ENCODE results near the gene ZNF526.
A peak's percentile ranks its signal among the peaks of the same experiment; 100 is the strongest.

Gene ZNF526

GRCh38 chr19:42225718-42226292 lies 5.7 kb downstream of the ZNF526 start:
- DNase-seq = no peak

- DNase-seq = no peak
These were observed 6.8 kb downstream of the ZNF526 start for GRCh38 chr19:42226886-42227285.

DNA sequence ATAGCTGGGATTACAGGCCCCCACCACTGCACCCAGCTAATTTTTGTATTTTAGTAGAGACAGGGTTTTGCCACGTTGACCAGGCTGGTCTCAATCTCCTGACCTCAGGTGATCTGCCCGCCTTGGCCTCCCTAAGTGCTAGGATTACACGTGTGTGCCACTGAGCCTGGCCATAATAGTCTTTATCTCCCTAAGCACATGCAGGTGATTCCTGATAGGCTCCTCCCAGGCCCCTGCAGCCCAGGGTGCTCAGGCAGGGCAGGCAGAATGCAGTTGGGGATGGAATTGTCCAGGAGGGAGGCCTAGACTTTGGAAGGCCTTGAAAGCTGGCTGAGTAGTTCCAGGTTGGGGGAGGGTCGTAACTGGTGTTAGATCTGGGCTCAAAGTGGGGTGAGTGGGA lies 8.5 kb downstream of the ZNF526 start:
- DNase-seq = no peak

DNA sequence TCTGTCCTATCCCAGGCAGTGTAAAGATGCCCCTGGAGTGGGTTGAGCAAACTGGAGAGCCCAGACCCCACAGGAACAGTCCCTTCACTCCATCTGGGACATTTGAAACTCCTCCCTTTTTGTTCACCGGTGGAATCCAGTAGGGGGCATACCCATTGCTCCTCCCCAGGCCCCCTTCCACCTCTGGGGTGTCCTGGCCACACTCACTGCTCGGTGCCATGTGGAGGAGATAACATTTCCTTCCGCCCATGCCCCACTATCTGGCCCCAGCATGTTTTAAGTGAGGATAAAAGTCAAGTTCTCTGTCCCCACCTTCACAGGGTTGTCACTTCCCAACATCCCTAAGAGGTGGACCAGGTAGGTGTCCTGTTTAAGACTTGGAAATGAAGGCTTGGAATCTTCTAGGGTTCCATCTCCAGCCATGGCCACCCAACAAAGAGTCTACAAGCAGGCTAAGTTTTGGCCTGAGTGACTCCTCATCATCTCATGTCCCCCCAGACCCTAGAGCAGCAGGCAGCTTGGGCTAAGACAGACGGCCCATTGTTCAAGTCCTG lies 9.3 kb downstream of the ZNF526 start:
- no peak for DNase-seq

DNA sequence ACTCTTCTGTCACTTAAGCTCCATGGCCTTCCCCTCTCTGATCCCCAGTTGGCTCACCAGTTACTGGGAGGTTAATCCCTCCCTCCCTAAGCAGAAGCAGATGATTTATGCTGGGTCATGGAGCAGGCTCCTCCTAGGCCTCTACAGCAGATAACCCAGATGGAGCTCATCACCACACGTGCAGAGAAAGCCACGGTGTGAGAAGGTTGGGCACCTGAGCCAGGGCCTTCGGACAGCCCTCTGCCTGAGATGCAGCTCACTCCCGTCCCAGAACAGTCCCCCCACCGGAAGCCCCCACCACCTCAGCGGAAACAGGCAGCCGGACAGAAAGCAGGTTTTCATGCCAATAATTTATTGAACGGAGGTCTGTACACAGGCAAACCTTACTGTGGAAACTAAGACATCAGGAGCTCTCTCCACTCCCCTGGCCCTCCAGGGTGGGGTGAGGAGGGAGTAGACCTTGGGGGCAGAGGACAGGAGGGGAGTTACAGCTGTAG lies 9.8 kb downstream of the ZNF526 start:
- no peak for DNase-seq

- DNase-seq = no peak
These were observed 10.5 kb downstream of the ZNF526 start for GRCh38 chr19:42230571-42230970.

DNA sequence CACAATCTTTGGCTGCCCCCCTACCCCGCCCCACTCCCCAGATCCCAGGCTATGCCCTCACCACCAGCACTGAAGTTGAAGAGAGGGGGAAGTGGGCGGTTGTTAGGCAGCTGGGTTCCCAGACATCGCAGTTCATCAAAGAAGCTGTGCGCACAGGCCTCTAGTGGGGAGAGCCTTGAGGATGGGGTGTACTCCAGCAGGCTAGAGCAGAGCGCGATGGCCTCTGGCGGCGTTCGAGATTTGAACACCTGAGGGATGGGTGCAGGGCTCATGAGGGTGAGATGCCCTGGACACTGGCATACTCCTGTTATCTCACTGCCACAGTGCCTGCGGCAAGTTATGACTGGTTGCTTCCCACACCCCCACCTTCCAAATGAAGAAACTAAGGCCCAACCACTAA lies 12.3 kb downstream of the ZNF526 start:
- no peak for DNase-seq

GRCh38 chr19:42233106-42233505 lies 13.0 kb downstream of the ZNF526 start:
- DNase-seq = no peak

DNA sequence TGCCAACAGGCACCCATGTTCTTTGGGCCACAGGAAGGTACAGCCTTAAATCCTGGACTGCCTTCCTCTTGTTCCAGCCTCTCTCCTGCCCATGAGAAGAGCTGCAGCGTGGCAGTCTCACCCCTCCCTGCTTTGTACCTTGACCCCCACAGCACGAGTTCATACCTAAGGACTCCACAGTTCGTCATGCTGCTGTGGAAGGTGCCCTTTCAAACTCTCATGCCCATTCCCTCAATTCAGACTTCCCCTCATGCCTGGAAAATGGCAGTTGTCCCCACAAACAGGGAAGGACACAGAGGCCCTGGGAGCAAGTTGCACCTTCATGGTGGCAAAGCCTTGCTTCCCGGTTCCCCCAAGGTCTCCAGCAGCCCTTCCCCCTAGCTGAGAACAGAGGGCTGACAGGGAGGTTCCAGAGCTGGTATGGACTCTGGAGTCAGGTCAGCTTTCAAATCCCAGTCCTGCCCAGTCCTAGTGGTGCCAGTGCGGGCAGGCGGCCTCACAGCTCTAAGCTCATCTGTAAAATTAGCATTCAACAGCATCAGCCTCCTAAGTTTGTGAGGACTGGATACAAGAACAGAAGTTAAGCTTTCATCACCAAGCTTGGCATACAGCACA lies 13.7 kb downstream of the ZNF526 start:
- no peak for DNase-seq

DNA sequence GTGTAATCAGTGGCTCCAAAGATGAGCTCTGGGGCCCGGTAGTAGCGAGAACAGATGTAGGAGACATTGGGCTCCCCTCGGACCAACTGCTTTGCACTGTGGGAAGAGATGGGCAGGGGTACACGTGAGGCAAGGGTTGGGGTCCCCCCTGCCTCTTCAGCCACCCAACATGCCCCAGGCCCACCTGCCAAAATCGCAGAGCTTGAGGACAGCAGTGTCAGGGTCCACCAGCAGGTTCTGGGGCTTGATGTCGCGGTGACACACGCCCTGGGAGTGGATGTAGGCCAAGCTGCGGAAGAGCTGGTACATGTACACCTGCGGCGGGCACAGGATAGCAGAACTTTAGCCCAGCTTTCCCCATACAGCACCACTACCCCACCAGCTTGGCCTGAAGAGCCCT lies 14.3 kb downstream of the ZNF526 start:
- DNase-seq = no peak

DNA sequence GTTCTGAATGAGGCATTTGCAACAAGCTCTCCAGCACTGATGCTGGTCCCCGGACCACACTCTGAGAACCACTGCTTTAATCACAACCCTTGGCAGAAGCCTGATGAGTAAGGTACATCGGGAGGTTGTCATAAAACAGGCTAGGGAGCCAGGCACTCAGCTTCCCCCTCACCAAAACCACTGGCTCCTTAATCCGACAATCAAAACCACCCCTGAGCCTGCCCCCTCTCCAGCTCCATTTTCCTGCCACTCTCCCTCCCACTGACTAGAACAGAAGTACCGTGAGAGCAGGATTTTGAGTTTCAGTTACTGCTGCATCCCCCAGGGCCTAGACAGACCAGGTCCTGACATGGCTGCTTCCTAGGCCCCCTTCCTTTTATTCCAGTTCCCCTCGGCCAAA lies 15.1 kb downstream of the ZNF526 start:
- DNase-seq = no peak

DNA sequence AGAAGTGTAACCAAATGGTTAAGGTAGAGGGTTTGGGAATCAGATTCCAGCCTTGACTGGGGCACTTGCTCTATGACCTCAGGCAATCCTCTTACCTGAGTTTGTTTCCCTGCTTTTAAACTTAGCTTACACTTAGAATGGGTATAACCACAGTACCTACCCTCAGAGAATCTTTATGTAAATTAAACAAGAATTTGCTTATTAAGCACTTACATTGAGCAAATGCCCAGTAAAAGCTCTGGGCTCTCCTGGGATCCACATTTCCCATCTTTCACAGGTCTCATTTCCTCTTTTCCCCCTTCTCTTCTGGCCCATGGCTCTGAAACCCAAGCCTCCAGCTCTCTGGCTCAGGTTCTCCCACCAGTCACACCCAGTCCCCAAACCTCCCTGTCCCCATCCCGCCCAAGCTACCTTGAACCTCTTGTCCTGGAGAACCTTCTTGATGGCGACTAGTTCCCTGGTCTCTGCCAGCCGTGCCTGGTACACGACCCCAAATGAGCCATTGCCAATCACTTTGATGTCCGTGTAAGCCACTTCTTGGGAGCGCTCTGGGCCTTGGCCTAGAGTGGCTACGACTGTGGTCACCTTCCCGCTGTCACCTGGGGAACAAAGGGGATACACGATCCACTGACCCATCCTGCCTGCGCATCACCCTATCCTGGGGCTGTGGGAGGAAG lies 19.6 kb downstream of the ZNF526 start:
- no peak for DNase-seq

- DNase-seq = no peak
These were observed 21.2 kb downstream of the ZNF526 start for GRCh38 chr19:42241279-42241678.

DNA sequence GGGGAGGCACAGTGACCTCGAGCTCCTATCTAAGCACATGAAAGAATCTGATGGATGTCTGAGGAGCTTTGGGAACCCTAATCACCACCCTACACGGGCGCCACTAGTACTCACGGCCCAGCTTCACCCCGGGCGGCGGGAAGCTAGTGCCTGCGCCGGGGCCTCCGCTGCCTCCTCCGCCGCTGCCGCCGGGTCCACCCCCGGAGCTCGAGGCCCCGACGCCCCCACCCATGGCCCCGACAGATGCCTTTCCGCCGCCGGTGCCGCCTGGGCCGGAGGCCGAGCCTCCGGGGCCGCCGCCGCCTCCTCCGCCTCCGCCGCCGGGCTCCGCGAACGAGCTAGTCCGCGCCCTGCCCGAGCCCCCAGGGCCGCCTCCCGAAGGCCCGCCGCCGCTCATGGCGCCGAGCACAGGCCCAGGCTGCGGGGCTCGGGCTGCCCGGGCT lies 22.0 kb downstream of the ZNF526 start:
- no peak for DNase-seq

DNA sequence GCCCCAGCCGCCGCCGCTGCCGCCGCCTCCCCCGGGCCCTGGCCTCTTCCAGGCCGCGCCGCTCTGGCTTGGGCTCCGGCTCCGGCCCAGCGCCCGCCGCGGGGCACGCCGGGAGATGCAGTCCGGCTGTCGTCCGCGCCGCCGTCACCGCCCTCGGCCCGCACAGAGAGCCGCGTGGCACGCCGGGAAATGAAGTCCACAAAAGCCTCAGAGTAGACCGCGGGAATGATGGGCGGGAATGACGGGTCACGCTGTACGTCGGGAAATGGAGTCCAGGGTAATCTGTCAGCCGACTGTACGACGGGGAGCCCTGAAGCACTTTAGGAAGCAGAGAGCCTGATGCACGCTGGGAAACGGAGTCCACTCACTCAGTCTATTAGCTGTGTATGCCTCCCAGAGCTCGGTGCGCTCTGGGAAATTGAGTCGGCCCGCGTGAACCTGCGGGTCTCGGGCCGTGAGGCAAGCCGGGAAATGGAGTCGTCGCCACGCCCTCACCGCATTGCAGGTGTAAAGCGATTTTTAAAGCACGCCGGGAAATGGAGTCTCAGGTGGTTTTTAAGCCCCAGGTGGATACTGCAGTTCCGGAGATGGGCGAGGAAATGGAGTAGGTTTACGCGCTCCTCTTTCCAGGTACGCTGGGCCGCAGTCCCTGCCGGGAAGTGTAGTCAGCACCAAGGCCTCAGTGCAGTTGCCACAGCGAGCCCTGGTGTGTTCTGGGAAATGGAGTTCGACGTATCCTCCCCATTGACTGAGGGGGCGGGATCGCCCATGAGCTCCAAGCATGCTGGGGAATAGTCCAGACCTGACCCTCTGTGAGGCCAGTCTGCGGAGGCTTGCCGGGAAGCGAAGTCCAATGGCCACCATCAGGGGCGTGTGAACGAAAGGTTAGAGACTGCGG lies 22.6 kb downstream of the ZNF526 start, which contains the start of gene GSK3A:
GSK3A (minus strand) TSS at position 91 of the 898 bp plus-strand sequence. CDS start 137 bp downstream, outside the sequence.
- peak; percentile 98 for DNase-seq

GRCh38 chr19:42244347-42245220 lies 24.5 kb downstream of the ZNF526 start:
- DNase-seq = peak; percentile 96

DNA sequence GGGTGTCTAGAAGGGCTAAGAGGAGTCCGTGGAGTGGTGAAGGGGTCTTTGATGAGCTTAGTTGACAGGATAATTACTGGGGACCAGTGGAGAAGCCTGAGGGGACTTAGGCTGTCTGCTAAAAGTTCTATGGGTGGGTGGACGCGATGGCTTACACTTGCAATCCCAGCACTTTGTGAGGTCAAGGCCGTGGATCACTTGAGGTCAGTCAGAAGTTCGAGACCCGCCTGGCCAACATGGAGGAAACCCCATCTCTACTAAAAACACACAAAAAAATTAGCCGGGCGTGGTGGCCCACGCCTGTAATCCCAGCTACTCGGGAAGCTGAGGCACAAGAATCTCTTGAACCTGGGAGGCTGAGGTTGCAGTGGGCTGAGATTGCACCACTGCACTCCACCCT lies 25.1 kb downstream of the ZNF526 start:
- DNase-seq = no peak

- no peak for DNase-seq
These were observed 26.2 kb downstream of the ZNF526 start for GRCh38 chr19:42246143-42246921.

GRCh38 chr19:42246922-42247639 lies 27.0 kb downstream of the ZNF526 start:
- DNase-seq = no peak

GRCh38 chr19:42247640-42248199 lies 27.6 kb downstream of the ZNF526 start:
- no peak for DNase-seq

All from activated CD4-positive, alpha-beta T cell treated with anti-CD3 and anti-CD28 coated beads, Interleukin-2, amount 50 U/mL, for 16 hours (primary cell).